ENCODE data around the gene DSG2.

The DSG2 gene

DNA sequence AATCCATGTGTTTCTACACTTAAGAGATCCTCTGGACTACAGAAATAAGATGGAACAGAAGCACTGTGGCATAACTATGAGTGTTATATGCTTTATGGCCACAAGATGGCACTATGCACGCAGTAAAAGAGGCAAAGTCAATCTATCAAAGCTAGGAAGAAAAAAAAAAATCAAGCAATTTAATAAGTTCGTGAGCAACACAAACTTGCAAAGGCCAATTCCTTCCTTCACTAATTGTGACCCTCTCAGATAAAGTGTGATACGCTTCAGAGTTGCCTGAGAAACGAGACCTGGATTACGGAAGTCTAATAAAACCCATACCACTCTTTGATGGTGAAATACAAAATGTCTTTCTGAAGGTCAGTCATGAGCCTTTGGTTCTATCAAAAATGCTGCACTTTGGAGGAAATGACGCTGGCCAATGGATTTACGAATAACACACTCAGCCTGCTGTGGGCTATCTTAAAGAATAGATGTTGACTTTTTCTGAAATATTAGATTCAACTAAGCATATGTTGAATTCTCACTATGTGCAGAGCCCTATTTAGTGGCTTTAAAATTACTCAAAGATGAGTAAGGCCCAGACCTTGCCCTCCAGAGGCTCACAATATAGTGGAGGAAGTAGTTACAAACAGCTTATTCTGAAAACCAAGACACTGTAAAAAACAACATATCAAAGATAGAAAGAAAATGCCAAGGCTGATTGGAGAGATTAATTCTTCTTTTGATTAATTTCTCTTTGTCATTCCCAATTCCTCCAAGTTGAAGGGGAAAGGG is 58.2 kb downstream of the DSG2 start:
- TF ChIP-seq FOXP2 (optimal IDR thresholded peaks at IDR 0.05; ENCODE audit: borderline replicate concordance, extremely low read depth, extremely low read length, insufficient read depth), result no peak
- no peak for TF ChIP-seq TAF1 (IDR thresholded peaks at IDR 0.05; ENCODE audit: borderline replicate concordance, insufficient read depth, low read length)

DNA sequence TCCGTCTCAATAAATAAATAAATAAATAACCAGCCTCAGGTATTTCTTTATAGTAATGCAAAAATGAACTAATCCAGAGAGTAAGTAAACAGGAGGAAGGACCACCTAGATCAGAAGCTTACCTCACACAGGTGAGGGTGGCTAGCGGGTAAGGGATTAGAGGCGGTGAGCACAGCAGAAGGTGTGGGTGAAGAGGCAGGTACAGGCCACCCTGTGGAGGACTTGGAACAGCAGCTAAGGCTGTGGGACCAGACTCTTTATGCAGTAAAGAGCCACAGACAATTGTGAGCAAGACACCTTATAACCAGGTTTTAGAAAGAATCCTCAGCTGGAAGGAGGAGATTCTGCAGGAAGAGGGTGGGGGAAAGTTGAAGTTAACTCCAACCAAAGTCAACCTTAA is 59.5 kb downstream of the DSG2 start:
- TF ChIP-seq TAF1 (IDR thresholded peaks at IDR 0.05; ENCODE audit: borderline replicate concordance, insufficient read depth, low read length) (no peak), FOXP2 (optimal IDR thresholded peaks at IDR 0.05; ENCODE audit: borderline replicate concordance, extremely low read depth, extremely low read length, insufficient read depth) (no peak), POLR2AphosphoS5 (IDR thresholded peaks at IDR 0.05; ENCODE audit: low read depth, low read length) (no peak), SIN3A (IDR thresholded peaks at IDR 0.05; ENCODE audit: borderline replicate concordance, insufficient read depth, low read length) (no peak)
- TF ChIP-seq, protein P1, sequence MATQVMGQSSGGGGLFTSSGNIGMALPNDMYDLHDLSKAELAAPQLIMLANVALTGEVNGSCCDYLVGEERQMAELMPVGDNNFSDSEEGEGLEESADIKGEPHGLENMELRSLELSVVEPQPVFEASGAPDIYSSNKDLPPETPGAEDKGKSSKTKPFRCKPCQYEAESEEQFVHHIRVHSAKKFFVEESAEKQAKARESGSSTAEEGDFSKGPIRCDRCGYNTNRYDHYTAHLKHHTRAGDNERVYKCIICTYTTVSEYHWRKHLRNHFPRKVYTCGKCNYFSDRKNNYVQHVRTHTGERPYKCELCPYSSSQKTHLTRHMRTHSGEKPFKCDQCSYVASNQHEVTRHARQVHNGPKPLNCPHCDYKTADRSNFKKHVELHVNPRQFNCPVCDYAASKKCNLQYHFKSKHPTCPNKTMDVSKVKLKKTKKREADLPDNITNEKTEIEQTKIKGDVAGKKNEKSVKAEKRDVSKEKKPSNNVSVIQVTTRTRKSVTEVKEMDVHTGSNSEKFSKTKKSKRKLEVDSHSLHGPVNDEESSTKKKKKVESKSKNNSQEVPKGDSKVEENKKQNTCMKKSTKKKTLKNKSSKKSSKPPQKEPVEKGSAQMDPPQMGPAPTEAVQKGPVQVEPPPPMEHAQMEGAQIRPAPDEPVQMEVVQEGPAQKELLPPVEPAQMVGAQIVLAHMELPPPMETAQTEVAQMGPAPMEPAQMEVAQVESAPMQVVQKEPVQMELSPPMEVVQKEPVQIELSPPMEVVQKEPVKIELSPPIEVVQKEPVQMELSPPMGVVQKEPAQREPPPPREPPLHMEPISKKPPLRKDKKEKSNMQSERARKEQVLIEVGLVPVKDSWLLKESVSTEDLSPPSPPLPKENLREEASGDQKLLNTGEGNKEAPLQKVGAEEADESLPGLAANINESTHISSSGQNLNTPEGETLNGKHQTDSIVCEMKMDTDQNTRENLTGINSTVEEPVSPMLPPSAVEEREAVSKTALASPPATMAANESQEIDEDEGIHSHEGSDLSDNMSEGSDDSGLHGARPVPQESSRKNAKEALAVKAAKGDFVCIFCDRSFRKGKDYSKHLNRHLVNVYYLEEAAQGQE (IDR thresholded peaks at IDR 0.05; ENCODE audit: insufficient read depth in 1 of 2, low read depth in 2 of 2, low read length in 2 of 2), result no peak

DNA sequence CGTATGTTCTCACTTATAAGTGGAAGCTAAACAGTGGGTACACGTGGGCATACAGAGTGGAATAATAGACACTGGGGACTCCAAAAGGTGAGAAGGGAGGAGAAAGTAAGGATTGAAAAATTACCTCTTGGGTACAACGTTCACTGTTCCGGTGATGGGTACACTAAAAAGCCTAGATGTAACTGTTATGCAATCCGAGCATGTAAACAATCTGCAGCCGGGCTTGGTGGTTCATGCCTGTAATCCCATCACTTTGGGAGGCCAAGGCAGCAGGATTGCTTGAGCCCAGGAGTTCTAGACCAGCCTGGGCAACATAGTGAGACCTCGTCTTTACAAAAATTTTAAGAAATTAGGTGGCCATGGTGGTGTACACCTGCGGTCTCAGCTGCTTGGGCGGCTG is 60.6 kb downstream of the DSG2 start:
- no peak for TF ChIP-seq POLR2AphosphoS5 (IDR thresholded peaks at IDR 0.05; ENCODE audit: low read depth, low read length)
- TF ChIP-seq, protein P1 (IDR thresholded peaks at IDR 0.05; ENCODE audit: insufficient read depth in 1 of 2, low read depth in 2 of 2, low read length in 2 of 2), result no peak
- no peak for TF ChIP-seq TAF1 (IDR thresholded peaks at IDR 0.05; ENCODE audit: borderline replicate concordance, insufficient read depth, low read length)
- TF ChIP-seq FOXP2 (optimal IDR thresholded peaks at IDR 0.05; ENCODE audit: borderline replicate concordance, extremely low read depth, extremely low read length, insufficient read depth), result no peak
- TF ChIP-seq SIN3A (IDR thresholded peaks at IDR 0.05; ENCODE audit: borderline replicate concordance, insufficient read depth, low read length), result no peak

DNA sequence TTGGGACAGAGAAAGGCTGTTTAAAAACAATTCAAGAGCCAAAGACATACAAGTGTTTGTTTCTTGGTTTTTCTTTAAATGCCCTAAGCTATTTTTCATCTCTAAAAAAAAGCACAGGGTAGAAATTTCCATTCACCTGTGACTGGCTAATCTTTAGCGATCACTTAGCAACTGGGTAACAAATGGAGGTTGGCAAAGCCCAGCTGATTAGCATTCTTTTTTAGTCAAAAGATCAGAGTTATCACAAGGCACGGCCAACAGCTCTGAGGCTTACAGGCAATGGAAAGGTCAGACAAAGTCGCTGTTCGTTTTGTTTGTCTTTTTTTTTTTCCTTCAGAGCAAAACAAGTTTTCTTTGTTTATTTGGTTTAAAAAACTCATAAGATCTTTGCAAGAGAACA is 64.7 kb downstream of the DSG2 start:
- TF ChIP-seq FOXP2 (optimal IDR thresholded peaks at IDR 0.05; ENCODE audit: borderline replicate concordance, extremely low read depth, extremely low read length, insufficient read depth) (no peak), TAF1 (IDR thresholded peaks at IDR 0.05; ENCODE audit: borderline replicate concordance, insufficient read depth, low read length) (no peak), SIN3A (IDR thresholded peaks at IDR 0.05; ENCODE audit: borderline replicate concordance, insufficient read depth, low read length) (no peak), POLR2AphosphoS5 (IDR thresholded peaks at IDR 0.05; ENCODE audit: low read depth, low read length) (no peak)
- TF ChIP-seq, protein P1 (IDR thresholded peaks at IDR 0.05; ENCODE audit: insufficient read depth in 1 of 2, low read depth in 2 of 2, low read length in 2 of 2), result no peak

DNA sequence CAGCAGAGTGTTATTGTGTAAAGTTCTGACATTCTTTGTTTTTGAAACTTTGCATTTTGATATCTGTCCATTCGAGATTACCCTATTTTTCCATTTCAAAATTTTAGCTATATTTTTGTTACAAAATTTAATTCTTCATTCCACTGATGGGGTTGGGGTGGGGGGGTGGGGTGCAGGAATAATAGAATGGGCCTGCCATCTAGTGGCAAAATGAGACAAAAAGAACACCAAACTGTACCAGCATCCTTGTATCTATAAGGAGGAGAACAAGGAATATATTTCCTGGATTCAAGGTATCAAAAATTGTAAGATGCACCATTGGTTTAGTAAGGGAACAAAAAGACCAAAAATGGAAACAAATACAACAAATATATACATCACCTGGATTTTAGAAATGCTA is 65.8 kb downstream of the DSG2 start:
- TF ChIP-seq, protein P1 (IDR thresholded peaks at IDR 0.05; ENCODE audit: insufficient read depth in 1 of 2, low read depth in 2 of 2, low read length in 2 of 2), result no peak
- TF ChIP-seq FOXP2 (optimal IDR thresholded peaks at IDR 0.05; ENCODE audit: borderline replicate concordance, extremely low read depth, extremely low read length, insufficient read depth) (no peak), SIN3A (IDR thresholded peaks at IDR 0.05; ENCODE audit: borderline replicate concordance, insufficient read depth, low read length) (no peak), POLR2AphosphoS5 (IDR thresholded peaks at IDR 0.05; ENCODE audit: low read depth, low read length) (no peak), TAF1 (IDR thresholded peaks at IDR 0.05; ENCODE audit: borderline replicate concordance, insufficient read depth, low read length) (no peak)
